Panc1 (cell line): Measurements from ENCODE around the gene MIPEP. TPM values are rescaled to one million over a fixed set of nuclear protein-coding genes. Genes with fewer than 3 reads are reported as not detected.

Experiments
- ATAC-seq: fragments of 200-7000 bp; cut with Tn5 transposase; 2 replicates; pipeline ENCODE4 v1.9.1; 2020; ENCODE audit warnings: mild to moderate bottlenecking, moderate library complexity
- BruUV-seq: library from RNA; stranded (reverse); fragments of 400-500 nt; replicated peaks from 2 replicates; lab custom pipeline; 2021; lab: Mats Ljungman, UMichigan
- CTCF ChIA-PET: fragments of 300-600 bp; sonication (Branson Sonifier 250); formaldehyde crosslinking; loops from one replicate; lab custom pipeline; 2022; ENCODE audit warnings: antibody characterized with exemption; lab: Charles Lee
- POLR2A ChIA-PET: fragments of 300-600 bp; sonication (Branson Sonifier 250); formaldehyde crosslinking; loops from one replicate; lab custom pipeline; 2022; ENCODE audit warnings: antibody characterized with exemption; lab: Charles Lee
- DNase-seq: peaks from one replicate; pipeline ENCODE4 v3.0.0-alpha.2; 2010; ENCODE audit warnings: low read depth, low spot score
- H3K27ac ChIP-seq: 2 replicates; pipeline ENCODE4 v1.5.1; 2011; ENCODE audit warnings: mild to moderate bottlenecking, low read length, inconsistent platforms
- H3K27me3 ChIP-seq: fragments of 200-500 bp; sonication (Bioruptor generic); 2 replicates; pipeline ENCODE4 v1.6.0; 2014; ENCODE audit warnings: low read length, inconsistent platforms; ENCODE audit not compliant: control insufficient read depth, insufficient read depth
- H3K36me3 ChIP-seq: fragments of 200-500 bp; sonication (Bioruptor generic); 2 replicates; pipeline ENCODE4 v1.5.1; 2014; ENCODE audit warnings: inconsistent platforms, mild to moderate bottlenecking, low read length, moderate library complexity; ENCODE audit not compliant: control insufficient read depth, insufficient read depth
- H3K4me1 ChIP-seq: 2 replicates; pipeline ENCODE4 v1.5.1; 2011; ENCODE audit warnings: inconsistent platforms, mild to moderate bottlenecking, low read length, moderate library complexity; ENCODE audit not compliant: control insufficient read depth, insufficient read depth
- H3K4me3 ChIP-seq, 2 experiments: 2 replicates each; pipeline ENCODE4 v1.5.1; 2011 to 2012; ENCODE audit warnings: low read depth in 2 of 2, low read length in 2 of 2, mild to moderate bottlenecking in 2 of 2, inconsistent platforms in 1 of 2, moderate library complexity in 1 of 2
- H3K9me3 ChIP-seq: fragments of 200-500 bp; sonication (Bioruptor generic); 2 replicates; pipeline ENCODE4 v1.5.1; 2014; ENCODE audit warnings: low read depth, mild to moderate bottlenecking, inconsistent platforms, low read length, moderate library complexity; ENCODE audit not compliant: control insufficient read depth, insufficient read depth
- POLR2AphosphoS5 ChIP-seq: IDR thresholded peaks from 2 replicates; pipeline ENCODE4 v1.6.1; 2012; ENCODE audit warnings: mild to moderate bottlenecking, low read depth, low read length, moderate library complexity
- SIN3A ChIP-seq: IDR thresholded peaks from 2 replicates; pipeline ENCODE4 v1.6.1; 2012; ENCODE audit warnings: low read depth, mild to moderate bottlenecking, low read length, moderate library complexity, borderline replicate concordance; ENCODE audit not compliant: insufficient read depth
- TCF7L2 ChIP-seq: IDR thresholded peaks from 2 replicates; pipeline ENCODE4 v1.6.1; 2011; ENCODE audit warnings: mild to moderate bottlenecking, low read depth, low read length, inconsistent platforms
- in situ Hi-C: cut with HindIII; loops from 2 replicates; pipeline ENCODE4 v1.10.0; 2016; ENCODE audit warnings: low sequenced_read_pairs, low pct_unique_long_range_greater_than_20kb
- intact Hi-C: fragments of 100-400 bp; cut with micrococcal nuclease; formaldehyde crosslinking; loops from one replicate; pipeline ENCODE4 v1.10.0; 2022; ENCODE audit not compliant: unreplicated experiment
- total RNA-seq: library from RNA; stranded (reverse); gene quantifications from one replicate; pipeline ENCODE4 v1.2.1, GENCODE V29; 2021; ENCODE audit not compliant: unreplicated experiment
- TF ChIP-seq, protein P1 (sequence below), 2 experiments: IDR thresholded peaks; 2 replicates each; pipeline ENCODE4 v1.6.1; 2011 to 2012; ENCODE audit warnings: low read depth in 2 of 2, control low read depth in 1 of 2, low read length in 1 of 2, mild to moderate bottlenecking in 1 of 2, moderate library complexity in 1 of 2; ENCODE audit not compliant: insufficient read depth in 1 of 2
- TF ChIP-seq, protein P2 (sequence below): fragments of 450-650 bp; IDR thresholded peaks from 2 replicates; pipeline ENCODE4 v1.5.1; 2017; ENCODE audit warnings: mild to moderate bottlenecking

MIPEP gene
- total RNA-seq, 1 experiment from 2014 or later, result 13.8 TPM

GRCh38 chr13:23810685-23811240 lies 78.4 kb downstream of the MIPEP start:
- ATAC-seq (no peak), DNase-seq (no peak)
- Histone ChIP-seq H3K27ac (no peak overlapping the region), H3K36me3 (no peaks in the 10 kb centered on the region), H3K9me3 (no peaks in the 10 kb centered on the region), H3K4me1 (no peaks in the 10 kb centered on the region), H3K27me3 (no peaks in the 10 kb centered on the region), H3K4me3 (no peak overlapping the region)
- TF ChIP-seq POLR2AphosphoS5 (no peak), TCF7L2 (no peak), SIN3A (no peak)
- TF ChIP-seq, protein P1, sequence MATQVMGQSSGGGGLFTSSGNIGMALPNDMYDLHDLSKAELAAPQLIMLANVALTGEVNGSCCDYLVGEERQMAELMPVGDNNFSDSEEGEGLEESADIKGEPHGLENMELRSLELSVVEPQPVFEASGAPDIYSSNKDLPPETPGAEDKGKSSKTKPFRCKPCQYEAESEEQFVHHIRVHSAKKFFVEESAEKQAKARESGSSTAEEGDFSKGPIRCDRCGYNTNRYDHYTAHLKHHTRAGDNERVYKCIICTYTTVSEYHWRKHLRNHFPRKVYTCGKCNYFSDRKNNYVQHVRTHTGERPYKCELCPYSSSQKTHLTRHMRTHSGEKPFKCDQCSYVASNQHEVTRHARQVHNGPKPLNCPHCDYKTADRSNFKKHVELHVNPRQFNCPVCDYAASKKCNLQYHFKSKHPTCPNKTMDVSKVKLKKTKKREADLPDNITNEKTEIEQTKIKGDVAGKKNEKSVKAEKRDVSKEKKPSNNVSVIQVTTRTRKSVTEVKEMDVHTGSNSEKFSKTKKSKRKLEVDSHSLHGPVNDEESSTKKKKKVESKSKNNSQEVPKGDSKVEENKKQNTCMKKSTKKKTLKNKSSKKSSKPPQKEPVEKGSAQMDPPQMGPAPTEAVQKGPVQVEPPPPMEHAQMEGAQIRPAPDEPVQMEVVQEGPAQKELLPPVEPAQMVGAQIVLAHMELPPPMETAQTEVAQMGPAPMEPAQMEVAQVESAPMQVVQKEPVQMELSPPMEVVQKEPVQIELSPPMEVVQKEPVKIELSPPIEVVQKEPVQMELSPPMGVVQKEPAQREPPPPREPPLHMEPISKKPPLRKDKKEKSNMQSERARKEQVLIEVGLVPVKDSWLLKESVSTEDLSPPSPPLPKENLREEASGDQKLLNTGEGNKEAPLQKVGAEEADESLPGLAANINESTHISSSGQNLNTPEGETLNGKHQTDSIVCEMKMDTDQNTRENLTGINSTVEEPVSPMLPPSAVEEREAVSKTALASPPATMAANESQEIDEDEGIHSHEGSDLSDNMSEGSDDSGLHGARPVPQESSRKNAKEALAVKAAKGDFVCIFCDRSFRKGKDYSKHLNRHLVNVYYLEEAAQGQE (IDR thresholded peaks at IDR 0.05; ENCODE audit: insufficient read depth in 1 of 2, low read depth in 2 of 2, low read length in 1 of 2), result no peak
- TF ChIP-seq, protein P2, sequence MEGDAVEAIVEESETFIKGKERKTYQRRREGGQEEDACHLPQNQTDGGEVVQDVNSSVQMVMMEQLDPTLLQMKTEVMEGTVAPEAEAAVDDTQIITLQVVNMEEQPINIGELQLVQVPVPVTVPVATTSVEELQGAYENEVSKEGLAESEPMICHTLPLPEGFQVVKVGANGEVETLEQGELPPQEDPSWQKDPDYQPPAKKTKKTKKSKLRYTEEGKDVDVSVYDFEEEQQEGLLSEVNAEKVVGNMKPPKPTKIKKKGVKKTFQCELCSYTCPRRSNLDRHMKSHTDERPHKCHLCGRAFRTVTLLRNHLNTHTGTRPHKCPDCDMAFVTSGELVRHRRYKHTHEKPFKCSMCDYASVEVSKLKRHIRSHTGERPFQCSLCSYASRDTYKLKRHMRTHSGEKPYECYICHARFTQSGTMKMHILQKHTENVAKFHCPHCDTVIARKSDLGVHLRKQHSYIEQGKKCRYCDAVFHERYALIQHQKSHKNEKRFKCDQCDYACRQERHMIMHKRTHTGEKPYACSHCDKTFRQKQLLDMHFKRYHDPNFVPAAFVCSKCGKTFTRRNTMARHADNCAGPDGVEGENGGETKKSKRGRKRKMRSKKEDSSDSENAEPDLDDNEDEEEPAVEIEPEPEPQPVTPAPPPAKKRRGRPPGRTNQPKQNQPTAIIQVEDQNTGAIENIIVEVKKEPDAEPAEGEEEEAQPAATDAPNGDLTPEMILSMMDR, result no peak
- POLR2A ChIA-PET, result no interaction called here
- BruUV-seq, result no TSS peak
- intact Hi-C loops, result no loop called here
- in situ Hi-C loops, result no loop called here
- CTCF ChIA-PET, result no interaction called here

DNA sequence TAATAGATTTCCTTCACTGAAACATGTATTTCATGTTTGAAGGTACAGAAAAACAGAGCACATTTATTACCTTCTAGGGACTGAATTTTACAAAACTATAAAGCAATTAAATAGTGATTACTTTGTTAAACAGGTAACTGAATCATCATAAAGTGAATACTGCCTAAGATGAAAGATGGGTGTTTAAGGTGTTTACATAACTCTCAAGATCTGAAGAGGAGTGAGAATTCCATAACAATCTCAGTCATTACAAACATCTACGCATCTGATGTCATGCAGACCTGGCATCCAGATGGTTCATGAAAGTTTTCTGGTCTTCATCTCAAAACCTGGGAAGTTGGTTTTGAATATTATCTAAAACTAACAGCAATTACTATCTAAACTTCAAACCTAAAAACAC lies 80.4 kb downstream of the MIPEP start:
- Histone ChIP-seq H3K9me3 (no peaks in the 10 kb centered on the region), H3K4me1 (no peaks in the 10 kb centered on the region), H3K36me3 (no peaks in the 10 kb centered on the region), H3K27ac (no peak overlapping the region), H3K27me3 (no peaks in the 10 kb centered on the region), H3K4me3 (no peak overlapping the region)
- DNase-seq, result no peak
- ATAC-seq, result no peak
- ChIA-PET POLR2A (no interaction called here), CTCF (no interaction called here)
- intact Hi-C loops, result no loop called here
- in situ Hi-C loops, result no loop called here
- no TSS peak for BruUV-seq
- TF ChIP-seq SIN3A, result no peak
- TF ChIP-seq, protein P1 (IDR thresholded peaks at IDR 0.05; ENCODE audit: insufficient read depth in 1 of 2, low read depth in 2 of 2, low read length in 1 of 2), result no peak
- TF ChIP-seq POLR2AphosphoS5, result no peak
- TF ChIP-seq, protein P2, result no peak
- TF ChIP-seq TCF7L2, result no peak
